ENCODE measurements around the gene CDC14A. TPM values are rescaled to one million over a fixed set of nuclear protein-coding genes. Genes with fewer than 3 reads are reported as not detected.

CDC14A gene
- total and polyA plus RNA-seq, 2 experiments from 2014 or later: 7.3 to 14.5 TPM

GRCh38 chr1:100443811-100444571 lies 91.7 kb downstream of the CDC14A start:
- Histone ChIP-seq H3K4me2 (peak overlapping the region; percentile 66), H3K4me3 (no peak overlapping the region), H3K27ac (peak overlapping the region; percentile 81), H3K9me3 (ENCODE audit: low read depth) (no peaks in the 10 kb centered on the region), H3K4me1 (ENCODE audit: insufficient read depth) (peaks cover 13% of the 10 kb centered on the region), H3K27me3 (no peaks in the 10 kb centered on the region), H3K36me3 (replicated peaks; ENCODE audit: insufficient read depth, low read depth) (no peaks in the 10 kb centered on the region), H3K9me2 (replicated peaks; ENCODE audit: insufficient read depth) (no peaks in the 10 kb centered on the region), H2AFZ (no peak overlapping the region), H4K20me1 (ENCODE audit: insufficient read depth, poor library complexity, severe bottlenecking) (no peaks in the 10 kb centered on the region), H3K79me2 (no peaks in the 10 kb centered on the region)
- DNase-seq (ENCODE audit: low spot score): peak; percentile 56
- TF ChIP-seq EZH2phosphoT487 (IDR thresholded peaks at IDR 0.05; ENCODE audit: low read depth, severe bottlenecking, unreplicated experiment) (no peak), EZH2 (IDR thresholded peaks at IDR 0.05; ENCODE audit: borderline replicate concordance) (no peak), CTCF (IDR thresholded peaks at IDR 0.05; ENCODE audit: poor library complexity) (peak; percentile 27)
- WGBS (ENCODE audit: low lambda C conversion rate, missing lambda C conversion rate): 55% methylated on average over 7 of the region's 7 CpGs

GRCh38 chr1:100445565-100445964 lies 93.3 kb downstream of the CDC14A start:
- H3K36me3 ChIP-seq (replicated peaks; ENCODE audit: insufficient read depth, low read depth): no peaks in the 10 kb centered on the region
- no peak overlapping the region for H3K4me2 ChIP-seq
- H4K20me1 ChIP-seq (ENCODE audit: insufficient read depth, poor library complexity, severe bottlenecking): no peaks in the 10 kb centered on the region
- no peaks in the 10 kb centered on the region for H3K79me2 ChIP-seq
- H3K27ac ChIP-seq: peak overlapping the region; percentile 81
- DNase-seq (ENCODE audit: low spot score): no peak
- H3K9me3 ChIP-seq (ENCODE audit: low read depth): no peaks in the 10 kb centered on the region
- no peaks in the 10 kb centered on the region for H3K9me2 ChIP-seq (replicated peaks; ENCODE audit: insufficient read depth)
- no peaks in the 10 kb centered on the region for H3K27me3 ChIP-seq
- TF ChIP-seq CTCF (IDR thresholded peaks at IDR 0.05; ENCODE audit: poor library complexity) (no peak), EZH2phosphoT487 (IDR thresholded peaks at IDR 0.05; ENCODE audit: low read depth, severe bottlenecking, unreplicated experiment) (no peak), EZH2 (IDR thresholded peaks at IDR 0.05; ENCODE audit: borderline replicate concordance) (no peak)
- H2AFZ ChIP-seq: no peak overlapping the region
- peaks cover 4% of the 10 kb centered on the region for H3K4me1 ChIP-seq (ENCODE audit: insufficient read depth)
- H3K4me3 ChIP-seq: no peak overlapping the region

GRCh38 chr1:100448366-100448765 lies 96.1 kb downstream of the CDC14A start:
- H3K36me3 ChIP-seq (replicated peaks; ENCODE audit: insufficient read depth, low read depth): no peaks in the 10 kb centered on the region
- H3K27ac ChIP-seq: no peak overlapping the region
- H3K9me2 ChIP-seq (replicated peaks; ENCODE audit: insufficient read depth): no peaks in the 10 kb centered on the region
- 90% methylated on average over 1 of the region's 1 CpG for WGBS (ENCODE audit: low lambda C conversion rate, missing lambda C conversion rate)
- no peaks in the 10 kb centered on the region for H4K20me1 ChIP-seq (ENCODE audit: insufficient read depth, poor library complexity, severe bottlenecking)
- no peak for DNase-seq (ENCODE audit: low spot score)
- H3K79me2 ChIP-seq: no peaks in the 10 kb centered on the region
- TF ChIP-seq EZH2 (IDR thresholded peaks at IDR 0.05; ENCODE audit: borderline replicate concordance) (no peak), CTCF (IDR thresholded peaks at IDR 0.05; ENCODE audit: poor library complexity) (no peak), EZH2phosphoT487 (IDR thresholded peaks at IDR 0.05; ENCODE audit: low read depth, severe bottlenecking, unreplicated experiment) (no peak)
- no peak overlapping the region for H2AFZ ChIP-seq
- H3K9me3 ChIP-seq (ENCODE audit: low read depth): no peaks in the 10 kb centered on the region
- H3K4me3 ChIP-seq: no peak overlapping the region
- peaks cover 4% of the 10 kb centered on the region for H3K4me1 ChIP-seq (ENCODE audit: insufficient read depth)
- H3K27me3 ChIP-seq: no peaks in the 10 kb centered on the region
- H3K4me2 ChIP-seq: no peak overlapping the region

Data from hepatocyte (in vitro differentiated cells).